K562 (cell line): ENCODE measurements around the gene TPO. TPM values are rescaled to one million over a fixed set of nuclear protein-coding genes. Genes with fewer than 3 reads are reported as not detected.

Experiments used
- ATAC-seq: fragments of 200-7000 bp; cut with Tn5 transposase; 3 replicates; pipeline ENCODE4 v1.9.1; 2020; ENCODE audit warnings: moderate library complexity
- BruUV-seq: library from RNA; stranded (reverse); fragments of 400-500 nt; replicated peaks from 2 replicates; lab custom pipeline; 2021; lab: Mats Ljungman, UMichigan
- CTCF ChIA-PET: fragments of 300-600 bp; formaldehyde crosslinking; extraction: SDS; loops from one replicate; lab custom pipeline; 2021; ENCODE audit warnings: low intra/inter-chr PET ratio; lab: Yijun Ruan, JAX
- POLR2A ChIA-PET: fragments of 300-600, 350-650 bp; sonication (Branson Sonifier 250); formaldehyde crosslinking; extraction: SDS; loops from one replicate; lab custom pipeline; 2021; ENCODE audit warnings: antibody characterized with exemption, inconsistent platforms; lab: Yijun Ruan, JAX
- DNase-seq, 4 experiments: peaks; one replicate each; pipeline versions ENCODE4 v3.0.0 to v3.0.0-alpha.2; 2011 to 2018; ENCODE audit warnings: low spot score in 3 of 4, mixed read lengths in 3 of 4; ENCODE audit errors: extremely low read depth in 1 of 4
- FAIRE-seq: peaks from 2 replicates; lab custom pipeline; 2011; peaks lifted over from hg19 to GRCh38; lab: Jason Lieb, UNC
- H2AFZ ChIP-seq: 2 replicates; pipeline ENCODE4 v1.6.0; 2011; ENCODE audit warnings: low read depth, low read length, control low read depth, inconsistent platforms
- H3K27ac ChIP-seq: fragments of 200-600 bp; 3 replicates; pipeline ENCODE4 v1.8.0; 2011; ENCODE audit warnings: low read depth, mild to moderate bottlenecking, control low read depth, inconsistent platforms, low read length, moderate library complexity, mixed read lengths; ENCODE audit errors: extremely low read depth
- H3K27me3 ChIP-seq, 2 experiments: fragments of 300-600 bp in 1 of 2; 2 replicates in 1 of 2; 3 replicates in 1 of 2; pipeline versions ENCODE4 v1.6.0 to v1.8.0; 2011; ENCODE audit warnings: inconsistent platforms in 2 of 2, low read length in 2 of 2, mild to moderate bottlenecking in 1 of 2, mixed read lengths in 1 of 2, moderate library complexity in 1 of 2; ENCODE audit not compliant: control insufficient read depth in 2 of 2, insufficient read depth in 2 of 2
- H3K36me3 ChIP-seq: fragments of 300-600 bp; 3 replicates; pipeline ENCODE4 v1.8.0; 2011; ENCODE audit warnings: mild to moderate bottlenecking, low read length, inconsistent platforms; ENCODE audit not compliant: control insufficient read depth, insufficient read depth
- H3K4me1 ChIP-seq, 2 experiments: fragments of 200-600 bp in 1 of 2; replicated peaks in 1 of 2; 2 replicates in 1 of 2; 3 replicates in 1 of 2; pipeline versions ENCODE4 v1.5.1 to v1.8.0; 2011; ENCODE audit warnings: inconsistent platforms in 2 of 2, low read length in 2 of 2, mild to moderate bottlenecking in 1 of 2, mixed read lengths in 1 of 2, moderate library complexity in 1 of 2; ENCODE audit not compliant: control insufficient read depth in 2 of 2, insufficient read depth in 2 of 2
- H3K4me2 ChIP-seq: 2 replicates; pipeline ENCODE4 v1.6.1; 2011; ENCODE audit warnings: low read length, control low read depth, inconsistent platforms, mixed read lengths; ENCODE audit not compliant: insufficient read depth
- H3K4me3 ChIP-seq: fragments of 200-600 bp; sonication (generic), shearing (Covaris generic); 2 replicates; pipeline ENCODE4 v1.5.1; 2016; ENCODE audit warnings: control low read depth, inconsistent platforms
- H3K79me2 ChIP-seq: fragments of 200-600 bp; 3 replicates; pipeline ENCODE4 v1.8.0; 2011; ENCODE audit warnings: low read length, inconsistent platforms; ENCODE audit not compliant: control insufficient read depth, insufficient read depth
- H3K9ac ChIP-seq, 2 experiments: 2 replicates each; pipeline versions ENCODE4 v1.6.0 to v1.6.1; 2011; ENCODE audit warnings: low read depth in 2 of 2, low read length in 2 of 2, control low read depth in 1 of 2, inconsistent platforms in 1 of 2, mild to moderate bottlenecking in 1 of 2, mixed read lengths in 1 of 2; ENCODE audit not compliant: insufficient read depth in 1 of 2
- H3K9me1 ChIP-seq: one replicate; pipeline ENCODE4 v1.6.0; 2011; ENCODE audit warnings: inconsistent platforms, mild to moderate bottlenecking, low read length, moderate library complexity; ENCODE audit not compliant: control insufficient read depth, insufficient read depth
- H3K9me3 ChIP-seq: replicated peaks from 2 replicates; pipeline ENCODE4 v1.5.1; 2011; ENCODE audit warnings: low read depth, low read length, inconsistent platforms; ENCODE audit not compliant: control insufficient read depth, insufficient read depth
- H4K20me1 ChIP-seq: replicated peaks from 2 replicates; pipeline ENCODE4 v1.6.1; 2011; ENCODE audit warnings: low read length, inconsistent platforms, mixed read lengths; ENCODE audit not compliant: control insufficient read depth, insufficient read depth
- ESRRB ChIP-seq: fragments of 250-450 bp; sonication (Bioruptor Pico); IDR thresholded peaks from 2 replicates; pipeline ENCODE4 v1.5.0; 2020; ENCODE audit warnings: mild to moderate bottlenecking, moderate library complexity, borderline replicate concordance
- ETS2 ChIP-seq: IDR thresholded peaks from 2 replicates; pipeline ENCODE4 v1.6.1; 2016; ENCODE audit warnings: borderline replicate concordance, missing genetic modification characterization, mild to moderate bottlenecking, moderate library complexity, missing compliant biosample characterization; ENCODE audit not compliant: poor library complexity, severe bottlenecking
- MCM3 ChIP-seq: fragments of 450-650 bp; IDR thresholded peaks from 2 replicates; pipeline ENCODE4 v1.6.1; 2016
- NFXL1 ChIP-seq: fragments of 450-650 bp; formaldehyde crosslinking; IDR thresholded peaks from 2 replicates; pipeline ENCODE4 v1.4.0; 2021; ENCODE audit warnings: mild to moderate bottlenecking
- POLR3A ChIP-seq: IDR thresholded peaks from 2 replicates; pipeline ENCODE4 v1.6.1; 2011; ENCODE audit warnings: borderline replicate concordance, mild to moderate bottlenecking, moderate library complexity; ENCODE audit not compliant: insufficient read length, insufficient read depth; ENCODE audit errors: extremely low read depth
- SMAD4 ChIP-seq: fragments of 250-450 bp; sonication (Bioruptor Pico); conservative IDR thresholded peaks from 2 replicates; pipeline ENCODE4 v1.8.0; 2021; ENCODE audit warnings: inconsistent platforms, mild to moderate bottlenecking, moderate library complexity
- ZBTB8A ChIP-seq: fragments of 450-650 bp; IDR thresholded peaks from 2 replicates; pipeline ENCODE4 v1.6.1; 2018; ENCODE audit warnings: mild to moderate bottlenecking, moderate library complexity; ENCODE audit not compliant: partially characterized antibody
- ZNF77 ChIP-seq: fragments of 250-450 bp; sonication (Bioruptor Pico); IDR thresholded peaks from 2 replicates; pipeline ENCODE4 v1.5.0; 2020
- ZNF830 ChIP-seq: fragments of 250-450 bp; sonication (Bioruptor Pico); IDR thresholded peaks from 2 replicates; pipeline ENCODE4 v1.5.0; 2021; ENCODE audit warnings: mild to moderate bottlenecking
- WGBS: fragments of 100-300 bp; shearing (Covaris generic); methylation state at CpG from one replicate; pipeline ENCODE4 v1.1.6; 2016; ENCODE audit warnings: low coverage, mixed read lengths; ENCODE audit not compliant: insufficient coverage; ENCODE audit errors: missing lambda C conversion rate; 5-methylcytosine and 5-hydroxymethylcytosine counted together
- in situ Hi-C: fragments of 300-500 bp; cut with MboI; formaldehyde crosslinking; loops from 4 replicates; pipeline ENCODE4 v1.15.0; 2018; ENCODE audit warnings: inconsistent platforms, mixed read lengths
- intact Hi-C: fragments of 100-400 bp; cut with micrococcal nuclease; formaldehyde crosslinking; loops from 2 replicates; pipeline ENCODE4 v1.14.2; 2022
- polyA plus RNA-seq, 8 experiments: library from polyadenylated mRNA; depleted of rRNA in 4 of 8; stranded (reverse) in 5 of 8; unstranded in 3 of 8; fragments of >200 nt; fragmentation: Nextera tagmentation in 2 of 8; fragmentation: Illumina TruSeq in 1 of 8; extraction: Ambion mirVana in 2 of 8; extraction: Trizol in 1 of 8; gene quantifications; 2 replicates each; pipeline versions ENCODE4 v1.2.1 to v1.2.3, GENCODE V29; 2011 to 2014; ENCODE audit warnings: inconsistent platforms in 1 of 8, missing spikeins in 1 of 8
- total RNA-seq, 7 experiments: library from RNA; depleted of rRNA in 6 of 7; stranded (reverse); fragments of >200 nt in 6 of 7; fragmentation: Illumina TruSeq in 2 of 7; extraction: Trizol in 2 of 7; gene quantifications; 2 replicates each; pipeline versions ENCODE4 v1.2.1 to v1.2.3, GENCODE V29; 2011 to 2021; ENCODE audit warnings: low replicate concordance in 1 of 7
- TF ChIP-seq, protein P1 (sequence below): sonication (generic); formaldehyde crosslinking; IDR thresholded peaks from 2 replicates; pipeline ENCODE4 v1.8.0; 2022; ENCODE audit warnings: missing genetic modification reagents, mild to moderate bottlenecking, moderate library complexity, borderline replicate concordance
- TF ChIP-seq, protein P2 (sequence below), 2 experiments: fragments of 200-800 bp in 1 of 2; sonication (Bioruptor generic) in 1 of 2; sonication (generic) in 1 of 2; formaldehyde crosslinking in 1 of 2; IDR thresholded peaks in 1 of 2; conservative IDR thresholded peaks in 1 of 2; 2 replicates each; pipeline versions ENCODE4 v1.5.0 to v1.6.1; 2016 to 2020; ENCODE audit warnings: missing compliant biosample characterization in 1 of 2, missing genetic modification characterization in 1 of 2, missing genetic modification reagents in 1 of 2
- TF ChIP-seq, protein P3 (sequence below), 3 experiments: fragments of 200-800 bp in 1 of 3; sonication (Bioruptor generic) in 1 of 3; sonication (generic) in 1 of 3; formaldehyde crosslinking in 1 of 3; IDR thresholded peaks; 2 replicates each; pipeline versions ENCODE4 v1.6.1 to v1.8.0; 2016 to 2022; ENCODE audit warnings: mild to moderate bottlenecking in 2 of 3, missing compliant biosample characterization in 2 of 3, missing genetic modification characterization in 2 of 3, missing genetic modification reagents in 1 of 3
- TF ChIP-seq, protein P4 (sequence below), 2 experiments: fragments of 450-650 bp; conservative IDR thresholded peaks; 2 replicates each; pipeline ENCODE4 v1.6.1; 2017; ENCODE audit warnings: mild to moderate bottlenecking in 2 of 2, moderate library complexity in 2 of 2

TPO gene
- total and polyA plus RNA-seq, 9 of the 15 experiments (the other 6 are each of a cell fraction or from before 2014, with no cell fraction given) = not detected

DNA sequence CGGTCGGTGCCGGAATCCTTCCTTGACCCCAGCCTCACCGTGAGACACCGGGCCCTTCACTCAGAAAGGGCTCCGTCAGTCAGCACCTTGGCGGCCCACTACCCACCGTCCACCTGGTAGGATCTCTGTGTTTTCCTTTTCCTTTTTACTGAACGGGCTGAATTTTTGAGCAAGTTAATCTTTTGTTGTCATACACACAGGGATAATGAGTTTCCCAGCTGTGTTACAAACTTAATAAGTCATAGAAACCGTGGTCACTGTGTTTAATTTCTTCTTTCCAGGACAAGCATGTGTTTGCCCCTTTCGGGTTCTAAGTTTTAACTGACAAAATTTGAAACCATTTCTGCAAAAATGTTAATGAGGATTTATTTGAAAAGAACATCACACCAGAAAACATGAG, 39.0 kb upstream of the TPO start (continued):
- TF ChIP-seq, protein P1, sequence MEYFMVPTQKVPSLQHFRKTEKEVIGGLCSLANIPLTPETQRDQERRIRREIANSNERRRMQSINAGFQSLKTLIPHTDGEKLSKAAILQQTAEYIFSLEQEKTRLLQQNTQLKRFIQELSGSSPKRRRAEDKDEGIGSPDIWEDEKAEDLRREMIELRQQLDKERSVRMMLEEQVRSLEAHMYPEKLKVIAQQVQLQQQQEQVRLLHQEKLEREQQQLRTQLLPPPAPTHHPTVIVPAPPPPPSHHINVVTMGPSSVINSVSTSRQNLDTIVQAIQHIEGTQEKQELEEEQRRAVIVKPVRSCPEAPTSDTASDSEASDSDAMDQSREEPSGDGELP (CRISPR knock-in tag) = no peak
- no peak for TF ChIP-seq ZNF77 (CRISPR knock-in tag)
- TF ChIP-seq, protein P2, sequence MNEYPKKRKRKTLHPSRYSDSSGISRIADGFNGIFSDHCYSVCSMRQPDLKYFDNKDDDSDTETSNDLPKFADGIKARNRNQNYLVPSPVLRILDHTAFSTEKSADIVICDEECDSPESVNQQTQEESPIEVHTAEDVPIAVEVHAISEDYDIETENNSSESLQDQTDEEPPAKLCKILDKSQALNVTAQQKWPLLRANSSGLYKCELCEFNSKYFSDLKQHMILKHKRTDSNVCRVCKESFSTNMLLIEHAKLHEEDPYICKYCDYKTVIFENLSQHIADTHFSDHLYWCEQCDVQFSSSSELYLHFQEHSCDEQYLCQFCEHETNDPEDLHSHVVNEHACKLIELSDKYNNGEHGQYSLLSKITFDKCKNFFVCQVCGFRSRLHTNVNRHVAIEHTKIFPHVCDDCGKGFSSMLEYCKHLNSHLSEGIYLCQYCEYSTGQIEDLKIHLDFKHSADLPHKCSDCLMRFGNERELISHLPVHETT (CRISPR knock-in tag; conservative IDR thresholded peaks at IDR 0.05 in 1 of 2, IDR thresholded peaks at IDR 0.05 in 1 of 2) = no peak
- TF ChIP-seq, protein P3, sequence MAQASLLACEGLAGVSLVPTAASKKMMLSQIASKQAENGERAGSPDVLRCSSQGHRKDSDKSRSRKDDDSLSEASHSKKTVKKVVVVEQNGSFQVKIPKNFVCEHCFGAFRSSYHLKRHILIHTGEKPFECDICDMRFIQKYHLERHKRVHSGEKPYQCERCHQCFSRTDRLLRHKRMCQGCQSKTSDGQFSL (CRISPR knock-in tag; IDR thresholded peaks at IDR 0.05) = no peak
- TF ChIP-seq, protein P3 (tag; IDR thresholded peaks at IDR 0.05) = no peak
- no peak for TF ChIP-seq ZBTB8A
- no peak for TF ChIP-seq ZNF830 (CRISPR knock-in tag)

DNA sequence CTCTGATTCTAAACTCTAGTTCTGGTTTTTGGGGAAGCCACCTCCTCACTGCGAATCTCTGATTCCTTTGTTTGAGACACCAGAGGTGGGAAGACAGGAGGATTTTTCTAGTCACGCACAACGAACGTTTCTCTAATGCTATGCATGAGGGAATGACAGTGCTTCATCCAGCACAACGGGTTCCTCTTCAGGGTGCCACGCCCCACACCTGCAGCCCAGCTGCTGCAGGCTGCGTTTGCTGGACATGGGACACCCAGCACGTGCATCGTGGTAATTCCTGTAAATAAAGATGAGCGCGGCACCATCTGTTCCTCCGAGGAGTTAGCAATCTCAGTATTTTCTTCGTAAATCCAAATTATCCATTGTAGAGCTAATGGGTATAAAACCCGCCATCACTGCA, 37.5 kb upstream of the TPO start:
- intact Hi-C loops (no loop called here), in situ Hi-C loops (no loop called here)
- no peak for DNase-seq
- no peak overlapping the region for H3K4me2 ChIP-seq
- ChIA-PET POLR2A (no interaction called here), CTCF (no interaction called here)
- TF ChIP-seq ESRRB (CRISPR knock-in tag) (no peak), MCM3 (no peak), POLR3A (no peak), SMAD4 (no peak), NFXL1 (no peak), ETS2 (tag) (no peak)
- TF ChIP-seq, protein P4, sequence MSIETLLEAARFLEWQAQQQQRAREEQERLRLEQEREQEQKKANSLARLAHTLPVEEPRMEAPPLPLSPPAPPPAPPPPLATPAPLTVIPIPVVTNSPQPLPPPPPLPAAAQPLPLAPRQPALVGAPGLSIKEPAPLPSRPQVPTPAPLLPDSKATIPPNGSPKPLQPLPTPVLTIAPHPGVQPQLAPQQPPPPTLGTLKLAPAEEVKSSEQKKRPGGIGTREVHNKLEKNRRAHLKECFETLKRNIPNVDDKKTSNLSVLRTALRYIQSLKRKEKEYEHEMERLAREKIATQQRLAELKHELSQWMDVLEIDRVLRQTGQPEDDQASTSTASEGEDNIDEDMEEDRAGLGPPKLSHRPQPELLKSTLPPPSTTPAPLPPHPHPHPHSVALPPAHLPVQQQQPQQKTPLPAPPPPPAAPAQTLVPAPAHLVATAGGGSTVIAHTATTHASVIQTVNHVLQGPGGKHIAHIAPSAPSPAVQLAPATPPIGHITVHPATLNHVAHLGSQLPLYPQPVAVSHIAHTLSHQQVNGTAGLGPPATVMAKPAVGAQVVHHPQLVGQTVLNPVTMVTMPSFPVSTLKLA (conservative IDR thresholded peaks at IDR 0.05) = no peak
- peaks cover 8 to 43% of the 10 kb centered on the region in 2 experiments; a peak in 4 of 5 replicates for H3K27me3 ChIP-seq
- BruUV-seq = no TSS peak
- H3K27ac ChIP-seq = no peak overlapping the region
- no peaks in the 10 kb centered on the region for H3K36me3 ChIP-seq
- H3K4me1 ChIP-seq = no peaks in the 10 kb centered on the region
- no peak for ATAC-seq
- H3K9me1 ChIP-seq = no peaks in the 10 kb centered on the region
- H2AFZ ChIP-seq = no peak overlapping the region
- FAIRE-seq = no peak
- H3K9ac ChIP-seq = no peak overlapping the region
- WGBS = 0% methylated on average over 14 of the region's 14 CpGs
- H3K4me3 ChIP-seq = no peak overlapping the region
- H3K79me2 ChIP-seq = no peaks in the 10 kb centered on the region
- no peaks in the 10 kb centered on the region for H4K20me1 ChIP-seq
- no peaks in the 10 kb centered on the region for H3K9me3 ChIP-seq
